Smooth muscle cell (in vitro differentiated cells): ENCODE results near the gene NUP50. TPM values are rescaled to one million over a fixed set of nuclear protein-coding genes. Genes with fewer than 3 reads are reported as not detected.
A peak's percentile ranks its signal among the peaks of the same experiment; 100 is the strongest.

Experiments
- DNase-seq: peaks from one replicate; lab custom pipeline; 2025; ENCODE audit not compliant: unreplicated experiment; lab: John Stamatoyannopoulos, UW
- H2AFZ ChIP-seq: fragments of 200-600 bp; sonication (generic); 2 replicates; pipeline ENCODE4 v1.6.0; 2016; ENCODE audit warnings: antibody characterized with exemption, low read depth, mild to moderate bottlenecking
- H3F3A ChIP-seq: fragments of 200-600 bp; sonication (generic); 2 replicates; pipeline ENCODE4 v1.6.0; 2017; ENCODE audit warnings: antibody characterized with exemption, low read depth
- H3K27ac ChIP-seq: fragments of 200-600 bp; sonication (generic); 2 replicates; pipeline ENCODE4 v1.5.1; 2016; ENCODE audit warnings: low read depth, mild to moderate bottlenecking
- H3K27me3 ChIP-seq: fragments of 200-600 bp; sonication (generic); 2 replicates; pipeline ENCODE4 v1.6.1; 2016; ENCODE audit warnings: low read depth, mild to moderate bottlenecking
- H3K36me3 ChIP-seq: fragments of 200-600 bp; sonication (generic); 2 replicates; pipeline ENCODE4 v1.5.1; 2016; ENCODE audit warnings: low read depth
- H3K4me1 ChIP-seq: fragments of 200-600 bp; sonication (generic); 2 replicates; pipeline ENCODE4 v1.5.1; 2016; ENCODE audit warnings: low read depth
- H3K4me2 ChIP-seq: fragments of 200-600 bp; sonication (generic); 2 replicates; pipeline ENCODE4 v1.6.0; 2016; ENCODE audit warnings: mild to moderate bottlenecking
- H3K4me3 ChIP-seq: fragments of 200-600 bp; sonication (generic); 2 replicates; pipeline ENCODE4 v1.5.1; 2016; ENCODE audit warnings: mild to moderate bottlenecking
- H3K79me2 ChIP-seq: fragments of 200-600 bp; sonication (generic); 2 replicates; pipeline ENCODE4 v1.6.0; 2016; ENCODE audit warnings: low read depth, mild to moderate bottlenecking
- H3K9ac ChIP-seq: fragments of 200-600 bp; sonication (generic); 2 replicates; pipeline ENCODE4 v1.6.0; 2016; ENCODE audit warnings: low read depth
- H3K9me3 ChIP-seq: fragments of 200-600 bp; sonication (generic); replicated peaks from 2 replicates; pipeline ENCODE4 v1.5.1; 2016; ENCODE audit warnings: low read depth
- H4K20me1 ChIP-seq: fragments of 200-600 bp; sonication (generic); 2 replicates; pipeline ENCODE4 v1.6.0; 2016; ENCODE audit warnings: low read depth
- CTCF ChIP-seq: fragments of 200-600 bp; sonication (generic); IDR thresholded peaks from 2 replicates; pipeline ENCODE4 v1.5.1; 2017; ENCODE audit warnings: borderline replicate concordance, mild to moderate bottlenecking, antibody characterized with exemption; ENCODE audit not compliant: insufficient read depth, poor library complexity, severe bottlenecking
- WGBS: methylation state at CpG from one replicate; pipeline ENCODE4 v1.1.7; 2016; ENCODE audit warnings: low lambda C conversion rate; 5-methylcytosine and 5-hydroxymethylcytosine counted together
- polyA plus RNA-seq: library from polyadenylated mRNA; unstranded; fragments of >200 nt; fragmentation: Nextera tagmentation; extraction: Ambion mirVana; gene quantifications from 2 replicates; pipeline ENCODE4 v1.2.1, GENCODE V29; 2016
- total RNA-seq: library from RNA; depleted of rRNA; stranded (reverse); fragments of >200 nt; gene quantifications from 2 replicates; pipeline ENCODE4 v1.2.3, GENCODE V29; 2014

NUP50 gene
- total and polyA plus RNA-seq, 2 experiments from 2014 or later: 18.6 to 21.0 TPM

- H3K9me3 ChIP-seq: no peaks in the 10 kb centered on the region
- H4K20me1 ChIP-seq: peaks cover 61% of the 10 kb centered on the region
- peak overlapping the region; percentile 42 for H3K27ac ChIP-seq
- peaks cover 82% of the 10 kb centered on the region for H3K79me2 ChIP-seq
- peaks cover 4% of the 10 kb centered on the region for H3K36me3 ChIP-seq
- no peaks in the 10 kb centered on the region for H3K27me3 ChIP-seq
- TF ChIP-seq CTCF: no peak
- DNase-seq: no peak
- 51% methylated on average over 19 of the region's 19 CpGs for WGBS
- H3K4me3 ChIP-seq: no peak overlapping the region
- no peak overlapping the region for H3K9ac ChIP-seq
- H3F3A ChIP-seq: no peaks in the 10 kb centered on the region
- H3K4me2 ChIP-seq: no peak overlapping the region
- H3K4me1 ChIP-seq: peaks cover 12% of the 10 kb centered on the region
- no peak overlapping the region for H2AFZ ChIP-seq
Measured at GRCh38 chr22:45169591-45170466, 6.1 kb downstream of the NUP50 start.

GRCh38 chr22:45171830-45172229 is 8.1 kb downstream of the NUP50 start:
- H3K79me2 ChIP-seq: peaks cover 80% of the 10 kb centered on the region
- 96% methylated on average over 6 of the region's 6 CpGs for WGBS
- no peak for DNase-seq
- H3K9ac ChIP-seq: no peak overlapping the region
- H3F3A ChIP-seq: no peaks in the 10 kb centered on the region
- H3K9me3 ChIP-seq: no peaks in the 10 kb centered on the region
- no peak overlapping the region for H3K27ac ChIP-seq
- no peaks in the 10 kb centered on the region for H3K27me3 ChIP-seq
- peaks cover 66% of the 10 kb centered on the region for H4K20me1 ChIP-seq
- no peaks in the 10 kb centered on the region for H3K4me1 ChIP-seq
- no peak overlapping the region for H3K4me2 ChIP-seq
- H3K4me3 ChIP-seq: no peak overlapping the region
- H3K36me3 ChIP-seq: peaks cover 13% of the 10 kb centered on the region
- H2AFZ ChIP-seq: no peak overlapping the region
- TF ChIP-seq CTCF: no peak

GRCh38 chr22:45172881-45173585 is 9.3 kb downstream of the NUP50 start:
- DNase-seq: no peak
- H2AFZ ChIP-seq: no peak overlapping the region
- H4K20me1 ChIP-seq: peaks cover 71% of the 10 kb centered on the region
- H3K79me2 ChIP-seq: peaks cover 77% of the 10 kb centered on the region
- no peak overlapping the region for H3K27ac ChIP-seq
- no peaks in the 10 kb centered on the region for H3F3A ChIP-seq
- no peak for TF ChIP-seq CTCF
- H3K9ac ChIP-seq: no peak overlapping the region
- H3K4me1 ChIP-seq: no peaks in the 10 kb centered on the region
- H3K4me3 ChIP-seq: no peak overlapping the region
- no peaks in the 10 kb centered on the region for H3K27me3 ChIP-seq
- H3K9me3 ChIP-seq: no peaks in the 10 kb centered on the region
- H3K4me2 ChIP-seq: no peak overlapping the region
- H3K36me3 ChIP-seq: peaks cover 13% of the 10 kb centered on the region
- 96% methylated on average over 7 of the region's 7 CpGs for WGBS
